GM23248 (cell line): ENCODE results near the gene ARAP2. TPM values are rescaled to one million over a fixed set of nuclear protein-coding genes. Genes with fewer than 3 reads are reported as not detected.

Source experiments
- DNase-seq: peaks from one replicate; pipeline ENCODE4 v3.0.0-alpha.2; 2015
- H2AFZ ChIP-seq: fragments of 200-600 bp; sonication (generic); 2 replicates; pipeline ENCODE4 v1.6.1; 2016; ENCODE audit warnings: antibody characterized with exemption
- H3F3A ChIP-seq: fragments of 200-600 bp; sonication (generic); 2 replicates; pipeline ENCODE4 v1.6.1; 2016; ENCODE audit warnings: mild to moderate bottlenecking, antibody characterized with exemption, mixed run types; ENCODE audit not compliant: insufficient read depth
- H3K27ac ChIP-seq: fragments of 200-600 bp; sonication (generic); 2 replicates; pipeline ENCODE4 v1.5.1; 2016; ENCODE audit warnings: mild to moderate bottlenecking
- H3K27me3 ChIP-seq: fragments of 200-600 bp; sonication (generic); replicated peaks from 2 replicates; pipeline ENCODE4 v1.6.1; 2016; ENCODE audit warnings: mild to moderate bottlenecking; ENCODE audit not compliant: insufficient read depth
- H3K36me3 ChIP-seq: fragments of 200-600 bp; sonication (generic); 2 replicates; pipeline ENCODE4 v1.6.1; 2016; ENCODE audit warnings: low read depth, mild to moderate bottlenecking
- H3K4me1 ChIP-seq: fragments of 200-600 bp; sonication (generic); 2 replicates; pipeline ENCODE4 v1.6.1; 2016; ENCODE audit warnings: mild to moderate bottlenecking; ENCODE audit not compliant: insufficient read depth
- H3K4me2 ChIP-seq: fragments of 200-600 bp; sonication (generic); one replicate; pipeline ENCODE4 v1.6.1; 2016; ENCODE audit warnings: mild to moderate bottlenecking; ENCODE audit not compliant: unreplicated experiment
- H3K4me3 ChIP-seq: fragments of 200-600 bp; sonication (generic); 2 replicates; pipeline ENCODE4 v1.5.1; 2016; ENCODE audit warnings: mild to moderate bottlenecking
- H3K79me2 ChIP-seq: fragments of 200-600 bp; sonication (generic); 2 replicates; pipeline ENCODE4 v1.6.1; 2016; ENCODE audit warnings: mild to moderate bottlenecking; ENCODE audit not compliant: insufficient read depth
- H3K9ac ChIP-seq: fragments of 200-600 bp; sonication (generic); 2 replicates; pipeline ENCODE4 v1.6.1; 2016; ENCODE audit warnings: mild to moderate bottlenecking
- H3K9me2 ChIP-seq: fragments of 200-600 bp; sonication (generic); 2 replicates; pipeline ENCODE4 v1.6.1; 2016; ENCODE audit warnings: mixed run types, mild to moderate bottlenecking, moderate library complexity; ENCODE audit not compliant: insufficient read depth
- H3K9me3 ChIP-seq: fragments of 200-600 bp; sonication (generic); one replicate; pipeline ENCODE4 v1.6.1; 2017; ENCODE audit warnings: low read depth
- H4K20me1 ChIP-seq: fragments of 200-600 bp; sonication (generic); 2 replicates; pipeline ENCODE4 v1.6.0; 2016; ENCODE audit not compliant: insufficient read depth
- EZH2 ChIP-seq: fragments of 200-600 bp; sonication (generic); IDR thresholded peaks from 2 replicates; pipeline ENCODE4 v1.6.1; 2018; ENCODE audit warnings: antibody characterized with exemption, mild to moderate bottlenecking; ENCODE audit not compliant: insufficient read depth, poor library complexity, severe bottlenecking
- EZH2phosphoT487 ChIP-seq: fragments of 200-600 bp; sonication (generic); IDR thresholded peaks from 2 replicates; pipeline ENCODE4 v1.6.1; 2018; ENCODE audit warnings: antibody characterized with exemption, moderate library complexity, mild to moderate bottlenecking, low read depth; ENCODE audit not compliant: insufficient read depth
- WGBS, 2 experiments: methylation state at CpG; one replicate each; pipeline ENCODE4 v1.1.6; 2015 to 2017; ENCODE audit warnings: low lambda C conversion rate in 2 of 2, low coverage in 1 of 2; ENCODE audit errors: missing lambda C conversion rate in 2 of 2; 5-methylcytosine and 5-hydroxymethylcytosine counted together
- in situ Hi-C: fragments of 300-500 bp; cut with MboI; formaldehyde crosslinking; loops from 2 replicates; pipeline ENCODE4 v1.15.0; 2020
- polyA plus RNA-seq: library from polyadenylated mRNA; unstranded; fragments of >200 nt; fragmentation: Nextera tagmentation; extraction: Ambion mirVana; gene quantifications from 2 replicates; pipeline ENCODE4 v1.2.1, GENCODE V29; 2016
- total RNA-seq: library from RNA; depleted of rRNA; stranded (reverse); fragments of >200 nt; shearing (Covaris generic); gene quantifications from 2 replicates; pipeline ENCODE4 v1.2.3, GENCODE V29; 2014

Gene ARAP2
- total and polyA plus RNA-seq, 2 experiments from 2014 or later: not detected

- H3F3A ChIP-seq: no peaks in the 10 kb centered on the region
- H3K9me3 ChIP-seq: no peaks in the 10 kb centered on the region
- no peaks in the 10 kb centered on the region for H3K4me1 ChIP-seq
- no peak overlapping the region for H3K4me2 ChIP-seq
- no peak overlapping the region for H3K27ac ChIP-seq
- no peaks in the 10 kb centered on the region for H3K9me2 ChIP-seq
- TF ChIP-seq EZH2 (no peak), EZH2phosphoT487 (no peak)
- no peak overlapping the region for H2AFZ ChIP-seq
- in situ Hi-C loops: no loop called here
- H3K79me2 ChIP-seq: no peaks in the 10 kb centered on the region
- H4K20me1 ChIP-seq: no peaks in the 10 kb centered on the region
- WGBS, 2 experiments: 29 to 31% methylated on average over 2 of the region's 2 CpGs
- H3K4me3 ChIP-seq: no peak overlapping the region
- DNase-seq: no peak
- no peaks in the 10 kb centered on the region for H3K27me3 ChIP-seq
- no peaks in the 10 kb centered on the region for H3K36me3 ChIP-seq
- H3K9ac ChIP-seq: no peak overlapping the region
These were observed 17.7 kb downstream of the ARAP2 start for GRCh38 chr4:36226430-36227227.

DNA sequence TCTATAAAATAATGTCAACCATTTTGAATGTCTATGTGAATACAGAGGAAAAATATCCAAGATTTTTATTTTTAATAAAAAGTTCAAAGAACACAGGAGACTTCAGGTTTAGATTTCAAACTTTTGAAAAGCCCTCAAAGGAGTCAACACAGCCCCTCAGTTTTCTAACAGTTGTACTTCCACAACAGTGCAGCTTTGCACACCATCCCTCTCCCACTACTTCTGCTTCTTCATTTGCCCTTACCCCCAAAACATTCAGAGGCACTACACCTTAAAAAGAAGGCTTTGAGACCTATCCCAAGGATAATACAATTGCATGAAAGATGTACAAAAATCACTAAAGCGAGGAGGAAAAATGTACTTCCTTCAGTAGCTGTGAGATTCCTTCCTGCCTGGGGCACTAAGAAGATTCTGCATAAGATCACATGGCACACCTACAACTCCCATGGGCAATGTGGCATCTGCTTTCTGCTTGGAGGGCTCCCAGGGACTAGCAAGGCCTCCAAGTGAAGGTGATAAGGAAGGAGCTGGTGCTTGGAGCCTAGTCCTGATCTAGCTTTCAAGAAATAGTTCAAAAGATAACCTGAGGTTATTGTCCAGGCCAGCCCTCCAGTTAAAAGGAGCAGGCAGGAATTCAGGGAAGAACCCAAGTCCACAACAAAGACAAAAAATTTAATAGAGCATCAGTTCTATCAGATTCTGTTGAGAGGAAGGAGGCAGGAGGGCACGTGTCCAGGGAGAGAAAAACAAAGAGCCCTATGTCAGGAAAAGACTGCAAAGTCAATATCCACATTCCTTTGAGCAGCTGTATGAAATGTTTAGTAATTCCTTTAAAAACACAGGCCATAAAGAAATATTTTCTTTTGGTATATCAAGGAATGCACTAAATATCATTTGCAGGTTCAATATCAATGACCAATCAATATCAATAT lies 19.1 kb downstream of the ARAP2 start:
- no peak overlapping the region for H3K4me2 ChIP-seq
- H3K4me3 ChIP-seq: no peak overlapping the region
- H3K27ac ChIP-seq: no peak overlapping the region
- TF ChIP-seq EZH2phosphoT487: no peak
- no peak for TF ChIP-seq EZH2
- H3K4me1 ChIP-seq: no peaks in the 10 kb centered on the region
- H2AFZ ChIP-seq: no peak overlapping the region
- in situ Hi-C loops: no loop called here
- no peaks in the 10 kb centered on the region for H4K20me1 ChIP-seq
- H3K79me2 ChIP-seq: no peaks in the 10 kb centered on the region
- H3K9me2 ChIP-seq: no peaks in the 10 kb centered on the region
- no peaks in the 10 kb centered on the region for H3K36me3 ChIP-seq
- H3F3A ChIP-seq: no peaks in the 10 kb centered on the region
- WGBS, 2 experiments: 17 to 18% methylated on average over 2 of the region's 2 CpGs
- H3K9ac ChIP-seq: no peak overlapping the region
- no peak for DNase-seq
- no peaks in the 10 kb centered on the region for H3K27me3 ChIP-seq
- H3K9me3 ChIP-seq: no peaks in the 10 kb centered on the region

GRCh38 chr4:36222702-36223101 lies 21.6 kb downstream of the ARAP2 start:
- Histone ChIP-seq H3K36me3 (no peaks in the 10 kb centered on the region), H3K79me2 (no peaks in the 10 kb centered on the region), H2AFZ (no peak overlapping the region), H3K4me2 (no peak overlapping the region), H3F3A (no peaks in the 10 kb centered on the region), H3K27me3 (no peaks in the 10 kb centered on the region), H4K20me1 (no peaks in the 10 kb centered on the region), H3K4me1 (no peaks in the 10 kb centered on the region), H3K9me3 (no peaks in the 10 kb centered on the region), H3K9ac (no peak overlapping the region), H3K9me2 (no peaks in the 10 kb centered on the region), H3K27ac (no peak overlapping the region), H3K4me3 (no peak overlapping the region)
- 43 to 58% methylated on average over 1 of the region's 1 CpG for WGBS, 2 experiments
- TF ChIP-seq EZH2phosphoT487 (no peak), EZH2 (no peak)
- in situ Hi-C loops: no loop called here
- no peak for DNase-seq

DNA sequence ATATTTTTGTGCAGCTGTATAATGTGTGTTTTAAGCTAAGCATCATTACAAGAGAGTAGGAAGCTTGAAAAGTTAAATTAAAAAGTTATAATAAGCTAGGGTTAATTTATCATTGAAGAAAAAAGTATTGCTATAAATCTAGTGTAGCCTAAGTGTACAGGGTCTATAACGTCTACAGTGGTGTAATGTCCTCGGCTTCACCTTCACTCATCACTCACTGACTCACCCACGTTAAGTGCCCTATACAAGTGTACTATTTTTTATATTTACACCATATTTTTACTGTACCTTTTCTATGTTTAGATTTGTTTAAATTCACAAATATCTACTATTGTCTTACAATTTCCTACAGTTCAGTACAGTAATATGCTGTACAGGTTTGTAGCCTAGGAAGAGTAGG lies 23.5 kb downstream of the ARAP2 start:
- no peaks in the 10 kb centered on the region for H3F3A ChIP-seq
- no peak overlapping the region for H3K9ac ChIP-seq
- no peaks in the 10 kb centered on the region for H3K27me3 ChIP-seq
- H3K9me2 ChIP-seq: no peaks in the 10 kb centered on the region
- no peak overlapping the region for H2AFZ ChIP-seq
- in situ Hi-C loops: no loop called here
- no peaks in the 10 kb centered on the region for H3K9me3 ChIP-seq
- 35 to 37% methylated on average over 3 of the region's 3 CpGs for WGBS, 2 experiments
- no peaks in the 10 kb centered on the region for H4K20me1 ChIP-seq
- DNase-seq: no peak
- TF ChIP-seq EZH2phosphoT487 (no peak), EZH2 (no peak)
- no peak overlapping the region for H3K4me2 ChIP-seq
- no peaks in the 10 kb centered on the region for H3K36me3 ChIP-seq
- no peaks in the 10 kb centered on the region for H3K79me2 ChIP-seq
- no peak overlapping the region for H3K4me3 ChIP-seq
- no peak overlapping the region for H3K27ac ChIP-seq
- H3K4me1 ChIP-seq: no peaks in the 10 kb centered on the region
